ENCODE measurements around the gene PGS1. TPM values are rescaled to one million over a fixed set of nuclear protein-coding genes. Genes with fewer than 3 reads are reported as not detected.
"Not testable (repeated sequence)": the region's sequence is repeated elsewhere in the genome, so short reads cannot be mapped to it uniquely, and the experiment has no call there.

The PGS1 gene
- 10 to 100 TPM; 12.9 to 75.4 (median 63.1) TPM for total RNA-seq

GRCh38 chr17:78378225-78379130 is at the start of gene PGS1:
TSS of gene PGS1 (plus strand) at chr17:78378649. CDS start at chr17:78378666, 17 bp downstream.
- DNase-seq: peak; percentile 70 to 79

GRCh38 chr17:78329263-78330059 is 49.0 kb upstream of the PGS1 start:
- no peaks in the 10 kb centered on the region for H3K36me3 ChIP-seq
- no peaks in the 10 kb centered on the region for H3K9me3 ChIP-seq
- no peak for DNase-seq
- intact Hi-C loops (cut with DNase I; ENCODE audit: low total_unique reads): no loop called here
- H3K27me3 ChIP-seq: no peaks in the 10 kb centered on the region
- H3K4me3 ChIP-seq: no peak overlapping the region
- H3K4me1 ChIP-seq: peaks cover 0 to 4% of the 10 kb centered on the region in 2 donors
- TF ChIP-seq CTCF (IDR thresholded peaks at IDR 0.05) (no peak), POLR2A (IDR thresholded peaks at IDR 0.05) (no peak)
- H3K27ac ChIP-seq: peak overlapping the region in 1 of 2 donors; percentile 24

More at GRCh38 chr17:78378225-78379130, at the start of gene PGS1:
- H3K4me1 ChIP-seq: peaks cover 7 to 25% of the 10 kb centered on the region in 2 donors
- no peaks in the 10 kb centered on the region for H3K9me3 ChIP-seq
- peak; percentile 65 to 84 for TF ChIP-seq POLR2A (IDR thresholded peaks at IDR 0.05)
- peak in 2 of 4 experiments; percentile 11 to 13 for TF ChIP-seq CTCF (IDR thresholded peaks at IDR 0.05)
- H3K27ac ChIP-seq: peak within 1 kb of the TSS; percentile 84 to 89
- H3K36me3 ChIP-seq: no peaks in the 10 kb centered on the region
- intact Hi-C loops (cut with DNase I; ENCODE audit: low total_unique reads): no loop called here
- no peaks in the 10 kb centered on the region for H3K27me3 ChIP-seq
- H3K4me3 ChIP-seq: peak within 1 kb of the TSS; percentile 83 to 91

GRCh38 chr17:78330570-78331224 is 47.8 kb upstream of the PGS1 start:
- Histone ChIP-seq H3K36me3 (no peaks in the 10 kb centered on the region), H3K27ac (peak overlapping the region in 1 of 2 donors; percentile 1), H3K4me3 (no peak overlapping the region), H3K9me3 (no peaks in the 10 kb centered on the region), H3K27me3 (no peaks in the 10 kb centered on the region), H3K4me1 (no peaks in the 10 kb centered on the region)
- peak; percentile 37 to 48 for DNase-seq
- intact Hi-C loops (cut with DNase I; ENCODE audit: low total_unique reads): no loop called here
- no peak for TF ChIP-seq POLR2A (IDR thresholded peaks at IDR 0.05)
- no peak for TF ChIP-seq CTCF (IDR thresholded peaks at IDR 0.05)

GRCh38 chr17:78331355-78331754 is 47.1 kb upstream of the PGS1 start:
- DNase-seq; H3K36me3 ChIP-seq; H3K27ac ChIP-seq; H3K4me3 ChIP-seq; H3K9me3 ChIP-seq; intact Hi-C loops (cut with DNase I; ENCODE audit: low total_unique reads); H3K27me3 ChIP-seq; H3K4me1 ChIP-seq: not testable (repeated sequence)

GRCh38 chr17:78332991-78333390 is 45.5 kb upstream of the PGS1 start:
- Histone ChIP-seq H3K4me1 (no peaks in the 10 kb centered on the region), H3K36me3 (no peaks in the 10 kb centered on the region), H3K9me3 (no peaks in the 10 kb centered on the region), H3K4me3 (no peak overlapping the region), H3K27me3 (no peaks in the 10 kb centered on the region), H3K27ac (no peak overlapping the region)
- TF ChIP-seq POLR2A (IDR thresholded peaks at IDR 0.05): no peak
- no peak for TF ChIP-seq CTCF (IDR thresholded peaks at IDR 0.05)
- intact Hi-C loops (cut with DNase I; ENCODE audit: low total_unique reads): no loop called here
- no peak for DNase-seq

All from uterus (tissue), 4 donors.